Measurements from ENCODE around the gene AGAP9.
"Not testable (repeated sequence)": the region's sequence is repeated elsewhere in the genome, so short reads cannot be mapped to it uniquely, and the experiment has no call there.

The AGAP9 gene

GRCh38 chr10:47458466-47459154, 64.8 kb downstream of the AGAP9 start:
- DNase-seq (ENCODE audit: extremely low read depth in 1 of 2, low read depth in 1 of 2): no peak

GRCh38 chr10:47457826-47458225, 65.6 kb downstream of the AGAP9 start:
- no peak for DNase-seq (ENCODE audit: extremely low read depth in 1 of 2, low read depth in 1 of 2)

- no peak for DNase-seq (ENCODE audit: extremely low read depth in 1 of 2, low read depth in 1 of 2)
Measured at GRCh38 chr10:47457528-47457820, 66.0 kb downstream of the AGAP9 start.

DNA sequence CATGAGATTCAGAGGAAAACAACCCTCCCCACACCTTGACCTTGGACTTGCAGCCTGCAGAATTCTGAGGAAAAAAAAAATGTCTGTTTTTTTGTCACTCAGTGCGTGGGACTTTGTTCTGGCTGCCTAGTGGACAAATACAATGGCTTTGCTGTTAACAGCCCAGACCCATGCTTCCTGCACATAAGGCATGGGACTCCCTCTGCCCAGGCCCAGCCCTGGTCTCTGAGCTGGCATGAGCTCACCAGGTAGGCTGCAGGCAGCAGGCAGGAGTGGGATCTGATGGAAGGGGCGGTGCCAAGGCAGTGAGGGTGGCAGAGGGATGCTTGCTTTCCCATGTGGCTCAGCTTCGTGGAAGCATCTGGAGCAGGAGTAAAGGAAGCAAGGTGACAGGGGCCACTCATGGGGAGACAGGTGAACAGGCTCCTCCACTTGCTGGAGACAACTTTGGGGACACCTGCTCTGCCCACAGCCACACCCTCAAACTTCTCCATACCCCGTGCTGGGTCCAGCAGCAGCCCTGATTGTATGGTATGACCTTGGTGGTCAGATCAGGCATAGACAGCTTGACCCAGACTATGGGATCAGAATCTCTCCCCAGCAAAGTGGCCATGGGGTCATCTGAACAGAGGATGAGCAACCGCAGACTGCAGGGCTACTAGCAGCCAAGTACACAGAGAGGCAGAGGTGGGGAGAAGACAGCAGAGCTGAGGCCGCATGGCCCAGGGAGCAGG, 66.5 kb downstream of the AGAP9 start:
- no peak for DNase-seq (ENCODE audit: extremely low read depth in 1 of 2, low read depth in 1 of 2)

GRCh38 chr10:47456079-47456785, 67.2 kb downstream of the AGAP9 start:
- no peak for DNase-seq (ENCODE audit: extremely low read depth in 1 of 2, low read depth in 1 of 2)

- DNase-seq (ENCODE audit: extremely low read depth in 1 of 2, low read depth in 1 of 2): not testable (repeated sequence)
Measured at GRCh38 chr10:47455350-47456078, 67.9 kb downstream of the AGAP9 start.

- no peak for DNase-seq (ENCODE audit: extremely low read depth in 1 of 2, low read depth in 1 of 2)
Measured at GRCh38 chr10:47454780-47455058, 68.7 kb downstream of the AGAP9 start.

- DNase-seq (ENCODE audit: extremely low read depth in 1 of 2, low read depth in 1 of 2): no peak
Measured at GRCh38 chr10:47454008-47454779, 69.2 kb downstream of the AGAP9 start.

- no peak for DNase-seq (ENCODE audit: extremely low read depth in 1 of 2, low read depth in 1 of 2)
Measured at GRCh38 chr10:47453141-47454007, 70.1 kb downstream of the AGAP9 start.

DNA sequence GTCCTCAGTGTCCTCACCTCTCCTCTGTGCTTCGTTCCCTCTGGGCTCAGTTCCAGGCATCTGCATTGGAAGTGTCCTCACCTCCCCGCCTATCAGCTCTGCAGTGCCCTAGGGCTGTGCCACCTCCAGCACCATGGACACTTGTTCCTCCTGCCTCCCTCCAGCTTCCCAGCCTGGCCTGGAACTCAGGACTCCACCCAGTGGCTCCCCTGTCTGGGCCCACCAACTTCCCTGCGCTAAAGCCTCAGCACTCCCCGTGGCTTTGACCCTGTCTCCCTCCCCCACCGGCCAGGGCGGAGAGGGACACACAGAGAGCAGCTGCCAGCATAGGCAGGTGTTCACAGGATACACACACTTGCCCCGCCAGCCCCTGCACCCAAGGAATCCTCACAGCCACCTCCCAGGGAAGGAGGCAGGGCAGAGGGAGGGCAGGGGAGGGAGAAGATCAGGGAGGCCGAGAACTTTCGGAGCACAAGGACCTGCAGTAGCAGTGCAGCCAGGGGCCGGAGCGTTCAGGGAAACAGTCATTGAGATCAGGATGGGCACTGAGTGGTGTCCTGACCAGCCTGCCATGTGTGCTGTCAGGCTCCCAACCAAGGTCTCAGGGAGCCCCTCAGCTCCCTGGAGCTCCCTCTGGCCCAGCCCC, 70.8 kb downstream of the AGAP9 start:
- no peak for DNase-seq (ENCODE audit: extremely low read depth in 1 of 2, low read depth in 1 of 2)

GRCh38 chr10:47451998-47452494, 71.4 kb downstream of the AGAP9 start:
- no peak for DNase-seq (ENCODE audit: extremely low read depth in 1 of 2, low read depth in 1 of 2)

Measured in stimulated activated CD8-positive, alpha-beta memory T cell treated with anti-CD3 and anti-CD28 coated beads, Interleukin-7, amount 100 ng/mL, for 48 hours (primary cell).